Breast epithelium (tissue), 4 donors: ENCODE data around the gene KLHL11. TPM values are rescaled to one million over a fixed set of nuclear protein-coding genes. Genes with fewer than 3 reads are reported as not detected.
"Not testable (repeated sequence)": the region's sequence is repeated elsewhere in the genome, so short reads cannot be mapped to it uniquely, and the experiment has no call there.

Experiments
- DNase-seq, 2 donors: peaks; one replicate each; pipeline ENCODE4 v3.0.0-alpha.2; 2019; ENCODE audit warnings: low spot score in 2 of 2
- H3K27ac ChIP-seq, 2 donors: fragments of 200-600 bp; sonication (generic) in 1 of 2; one replicate each; pipeline ENCODE4 v1.5.1; 2016 to 2019; ENCODE audit warnings: mild to moderate bottlenecking in 1 of 2
- H3K27me3 ChIP-seq, 2 donors: fragments of 200-600 bp; sonication (generic) in 1 of 2; one replicate each; pipeline versions ENCODE4 v1.5.1 to v1.6.0; 2017 to 2019; ENCODE audit warnings: control low read depth in 1 of 2, mild to moderate bottlenecking in 1 of 2
- H3K36me3 ChIP-seq: fragments of 200-600 bp; one replicate; pipeline ENCODE4 v1.5.1; 2019
- H3K4me1 ChIP-seq, 2 donors: fragments of 200-600 bp; sonication (generic); one replicate each; pipeline ENCODE4 v1.5.1; 2016 to 2019; ENCODE audit warnings: control low read depth in 1 of 2
- H3K4me3 ChIP-seq, 3 donors: fragments of 200-600 bp; sonication (generic); 1 replicate in 2 of 3; 2 replicates in 1 of 3; pipeline ENCODE4 v1.5.1; 2016 to 2019; ENCODE audit warnings: mild to moderate bottlenecking in 3 of 3, moderate library complexity in 2 of 3
- H3K9me3 ChIP-seq, 2 donors: fragments of 200-600 bp; sonication (generic) in 1 of 2; one replicate each; pipeline ENCODE4 v1.5.1; 2016 to 2019; ENCODE audit warnings: control low read depth in 1 of 2
- CTCF ChIP-seq, 3 donors: fragments of 450-650 bp; IDR thresholded peaks; one replicate each; pipeline ENCODE4 v1.5.1; 2016 to 2017; ENCODE audit warnings: antibody characterized with exemption in 3 of 3, mild to moderate bottlenecking in 3 of 3, moderate library complexity in 3 of 3
- POLR2A ChIP-seq: fragments of 450-650 bp; IDR thresholded peaks from one replicate; pipeline ENCODE4 v1.6.1; 2016; ENCODE audit warnings: antibody characterized with exemption, mild to moderate bottlenecking, moderate library complexity
- POLR2AphosphoS5 ChIP-seq, 3 donors: sonication (generic); formaldehyde crosslinking; IDR thresholded peaks; one replicate each; pipeline ENCODE4 v1.6.1; 2017; ENCODE audit warnings: antibody characterized with exemption in 3 of 3
- intact Hi-C: fragments of 100-400 bp; cut with DNase I; formaldehyde crosslinking; loops from one replicate; pipeline ENCODE4 v1.15.1; 2023; ENCODE audit warnings: low total_unique reads
- total RNA-seq, 3 donors: library from RNA; depleted of rRNA; stranded (reverse); fragments of >200 nt; gene quantifications; one replicate each; pipeline ENCODE4 v1.1.0, GENCODE V29; 2016

Gene KLHL11
- total RNA-seq, 3 donors from 2014 or later = 22.6 to 35.7 (median 25.1) TPM

- TF ChIP-seq CTCF (IDR thresholded peaks at IDR 0.05) = no peak
- no peak for TF ChIP-seq POLR2A
- TF ChIP-seq POLR2AphosphoS5 (IDR thresholded peaks at IDR 0.05) = no peak
- Histone ChIP-seq H3K4me1 (no peaks in the 10 kb centered on the region), H3K27ac (no peak overlapping the region), H3K9me3 (no peaks in the 10 kb centered on the region), H3K4me3 (no peak overlapping the region), H3K36me3 (no peaks in the 10 kb centered on the region), H3K27me3 (no peaks in the 10 kb centered on the region)
- intact Hi-C loops = no loop called here
- no peak for DNase-seq
These were observed 23.2 kb upstream of the KLHL11 start for GRCh38 chr17:41888332-41888965.

- no peaks in the 10 kb centered on the region for H3K9me3 ChIP-seq
- no peak overlapping the region for H3K4me3 ChIP-seq
- no peaks in the 10 kb centered on the region for H3K4me1 ChIP-seq
- H3K27me3 ChIP-seq = no peaks in the 10 kb centered on the region
- no peak overlapping the region for H3K27ac ChIP-seq
- intact Hi-C loops = no loop called here
- DNase-seq = no peak
- TF ChIP-seq POLR2A (no peak), POLR2AphosphoS5 (IDR thresholded peaks at IDR 0.05) (no peak), CTCF (IDR thresholded peaks at IDR 0.05) (no peak)
- H3K36me3 ChIP-seq = no peaks in the 10 kb centered on the region
These were observed 20.5 kb upstream of the KLHL11 start for GRCh38 chr17:41885733-41886132.

- Histone ChIP-seq H3K9me3 (no peaks in the 10 kb centered on the region), H3K36me3 (peaks cover 11% of the 10 kb centered on the region), H3K4me3 (no peak overlapping the region), H3K27ac (no peak overlapping the region), H3K4me1 (no peaks in the 10 kb centered on the region), H3K27me3 (no peaks in the 10 kb centered on the region)
- no peak for DNase-seq
- TF ChIP-seq POLR2A (no peak), POLR2AphosphoS5 (IDR thresholded peaks at IDR 0.05) (no peak), CTCF (IDR thresholded peaks at IDR 0.05) (no peak)
- intact Hi-C loops = loop anchor here (5.0 kb wide), 1 partner anchor 845 kb away; no protein-coding TSS in a partner anchor
These were observed 17.5 kb upstream of the KLHL11 start for GRCh38 chr17:41882756-41883155.

- intact Hi-C loops = loop anchor here (5.0 kb wide), 1 partner anchor 847 kb away; no protein-coding TSS in a partner anchor
- Histone ChIP-seq H3K27ac (no peak overlapping the region), H3K9me3 (no peaks in the 10 kb centered on the region), H3K27me3 (no peaks in the 10 kb centered on the region), H3K4me1 (no peaks in the 10 kb centered on the region), H3K36me3 (peaks cover 12% of the 10 kb centered on the region), H3K4me3 (no peak overlapping the region)
- no peak for DNase-seq
- TF ChIP-seq POLR2A (no peak), CTCF (IDR thresholded peaks at IDR 0.05) (no peak), POLR2AphosphoS5 (IDR thresholded peaks at IDR 0.05) (no peak)
These were observed 14.9 kb upstream of the KLHL11 start for GRCh38 chr17:41880130-41880529.

GRCh38 chr17:41874293-41874670 lies 9.1 kb upstream of the KLHL11 start:
- H3K9me3 ChIP-seq, H3K4me1 ChIP-seq, DNase-seq, intact Hi-C loops, H3K27ac ChIP-seq, H3K4me3 ChIP-seq, H3K27me3 ChIP-seq: not testable (repeated sequence)
- H3K36me3 ChIP-seq = peaks cover 12% of the 10 kb centered on the region
